NCI-H446 (cell line): ENCODE data around the gene SCEL.
A peak's percentile ranks its signal among the peaks of the same experiment; 100 is the strongest.
"Not testable (repeated sequence)": the region's sequence is repeated elsewhere in the genome, so short reads cannot be mapped to it uniquely, and the experiment has no call there.

ENCODE experiments used
- DNase-seq, 2 experiments: peaks; one replicate each; lab custom pipeline; 2025; lab: John Stamatoyannopoulos, UW

The SCEL gene, protein sequence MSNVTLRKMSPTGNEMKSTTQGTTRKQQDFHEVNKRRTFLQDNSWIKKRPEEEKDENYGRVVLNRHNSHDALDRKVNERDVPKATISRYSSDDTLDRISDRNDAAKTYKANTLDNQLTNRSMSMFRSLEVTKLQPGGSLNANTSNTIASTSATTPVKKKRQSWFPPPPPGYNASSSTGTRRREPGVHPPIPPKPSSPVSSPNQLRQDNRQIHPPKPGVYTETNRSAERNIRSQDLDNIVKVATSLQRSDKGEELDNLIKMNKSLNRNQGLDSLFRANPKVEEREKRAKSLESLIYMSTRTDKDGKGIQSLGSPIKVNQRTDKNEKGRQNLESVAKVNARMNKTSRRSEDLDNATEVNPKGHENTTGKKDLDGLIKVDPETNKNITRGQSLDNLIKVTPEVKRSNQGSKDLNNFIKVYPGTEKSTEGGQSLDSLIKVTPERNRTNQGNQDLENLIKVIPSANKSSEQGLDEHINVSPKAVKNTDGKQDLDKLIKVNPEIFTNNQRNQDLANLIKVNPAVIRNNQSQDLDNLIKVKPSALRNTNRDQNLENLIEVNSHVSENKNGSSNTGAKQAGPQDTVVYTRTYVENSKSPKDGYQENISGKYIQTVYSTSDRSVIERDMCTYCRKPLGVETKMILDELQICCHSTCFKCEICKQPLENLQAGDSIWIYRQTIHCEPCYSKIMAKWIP

DNA sequence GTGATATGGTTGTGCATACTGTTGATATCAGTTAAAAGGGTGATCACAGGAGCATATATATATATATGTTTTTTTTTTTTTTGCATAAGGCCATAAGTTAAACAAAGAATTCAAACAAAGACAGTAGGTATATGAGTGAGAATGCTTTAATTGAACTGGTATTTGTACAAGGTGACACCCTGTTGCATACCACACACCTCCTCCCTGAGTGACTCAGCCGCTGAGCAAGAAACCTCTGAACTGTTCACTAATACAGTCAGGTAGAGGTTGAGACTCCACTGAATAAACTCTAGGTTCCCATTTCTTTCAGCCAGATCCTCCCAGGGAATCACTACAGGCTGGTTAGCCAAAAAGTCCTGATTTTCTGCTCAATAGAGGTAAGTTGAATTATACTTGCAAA is at the start of gene SCEL:
TSS of gene SCEL (plus strand) at position 259 of the 400 bp plus-strand sequence. CDS start 20,170 bp downstream, outside the sequence.
- DNase-seq = no peak

DNA sequence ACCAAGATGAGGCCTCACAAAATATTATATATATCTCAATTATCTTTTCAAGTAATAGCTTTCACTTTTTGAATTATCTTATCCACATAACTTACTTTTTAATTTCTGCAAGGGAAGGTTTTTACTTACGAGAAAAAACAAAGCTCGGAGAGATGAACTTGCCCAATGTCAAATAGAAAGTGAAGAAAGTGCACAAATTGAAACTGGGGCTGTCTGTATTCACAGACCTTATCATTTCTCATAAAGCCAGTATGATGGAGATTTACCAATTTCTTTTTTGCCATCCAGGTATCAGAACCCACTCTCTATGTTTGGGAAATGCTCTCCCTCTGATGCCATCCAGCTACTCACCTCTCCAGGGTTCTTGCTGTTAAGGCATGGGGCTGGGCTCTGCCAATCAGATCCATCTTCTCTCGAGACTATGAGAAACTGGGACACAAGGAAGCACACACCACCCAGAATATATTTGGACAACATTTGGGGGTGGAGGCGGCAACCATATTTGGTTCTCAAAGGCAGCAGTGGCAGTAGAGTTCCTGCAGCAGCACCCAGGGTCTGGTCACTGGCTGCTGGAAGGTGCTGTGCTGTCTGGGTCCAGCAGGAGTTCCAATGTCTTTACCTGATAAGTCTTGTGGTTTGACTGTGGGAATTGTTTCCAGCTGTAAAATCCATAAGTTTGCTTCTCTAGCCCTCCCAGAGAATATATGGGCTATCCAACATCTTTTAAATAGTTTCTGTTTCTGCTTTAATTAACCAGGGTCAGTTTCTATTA is 45.8 kb upstream of the SCEL start:
- no peak for DNase-seq

DNA sequence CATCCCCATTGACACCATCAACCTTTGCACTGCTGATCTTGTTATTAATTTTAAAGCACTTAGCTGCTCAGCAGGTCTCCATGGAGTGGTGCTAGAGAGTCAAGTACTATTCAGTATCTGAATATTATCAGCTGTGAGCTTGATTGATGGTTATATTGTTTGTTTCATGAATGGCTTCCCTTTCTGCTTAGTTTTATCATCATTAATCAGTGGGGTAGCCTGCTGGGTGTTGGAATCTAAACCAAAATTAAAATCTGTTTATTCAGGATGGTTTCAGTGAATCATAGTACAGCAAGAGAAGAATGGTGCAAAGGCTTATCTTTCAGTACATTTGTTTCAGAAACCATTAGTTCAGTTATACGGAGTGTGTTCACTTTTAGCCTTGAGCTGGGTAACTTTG is 42.5 kb upstream of the SCEL start:
- DNase-seq = no peak

DNA sequence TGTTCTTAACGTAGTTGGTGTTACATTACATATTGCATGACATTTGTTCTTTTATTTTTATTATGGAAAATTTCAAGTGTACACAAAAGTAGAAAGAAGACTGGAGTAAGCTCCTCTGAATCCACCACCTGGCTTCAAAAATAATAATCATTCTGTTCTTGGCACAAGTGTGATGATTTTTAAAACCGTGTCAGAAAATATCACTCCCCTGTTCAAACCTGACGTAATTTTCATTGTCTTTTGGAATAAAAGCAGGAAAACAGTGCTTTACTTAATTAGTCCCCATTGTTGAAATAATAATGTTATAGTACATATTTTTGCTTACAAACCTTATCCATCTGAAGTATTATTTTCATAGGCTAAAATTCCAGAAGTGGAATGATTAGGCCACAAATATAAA is 41.3 kb upstream of the SCEL start:
- DNase-seq = no peak

DNA sequence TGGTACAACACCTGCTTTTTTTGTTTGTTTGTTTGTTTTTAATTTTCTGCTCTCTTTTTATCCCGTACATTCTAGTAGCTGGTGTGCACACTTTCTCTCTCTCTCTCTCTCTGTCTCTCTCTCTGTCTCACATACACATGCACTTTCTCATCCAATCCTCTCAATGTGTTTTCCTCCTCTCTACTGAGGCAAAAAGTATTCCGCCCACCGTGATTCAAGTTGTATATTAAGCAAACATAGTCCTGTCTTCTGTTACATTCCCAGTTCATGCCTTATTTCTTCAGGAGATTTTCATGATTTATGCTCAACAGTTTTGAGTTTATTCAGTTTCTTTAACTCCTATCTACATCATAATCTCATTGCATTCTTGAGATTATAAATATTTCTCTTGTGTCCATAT is 38.2 kb upstream of the SCEL start:
- no peak for DNase-seq

DNA sequence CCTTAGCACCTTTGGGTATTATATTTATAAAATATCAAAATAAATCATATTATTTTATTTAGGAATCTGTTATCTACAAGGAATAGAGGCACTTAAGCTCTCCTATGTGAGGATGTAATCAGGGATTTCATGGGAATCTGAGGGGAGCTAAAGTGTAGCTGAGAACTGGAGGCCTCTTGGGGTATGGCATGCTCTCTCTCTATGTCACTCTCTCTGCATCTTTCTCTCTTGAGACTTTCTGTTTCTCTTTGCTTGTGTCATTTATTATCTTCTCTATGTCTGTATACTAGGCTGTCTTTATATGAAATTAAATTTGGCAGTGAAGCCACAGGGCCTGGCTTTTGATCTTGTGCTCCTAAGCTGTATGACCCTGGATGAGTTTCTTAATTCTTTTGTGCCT is 37.7 kb upstream of the SCEL start:
- no peak for DNase-seq

DNA sequence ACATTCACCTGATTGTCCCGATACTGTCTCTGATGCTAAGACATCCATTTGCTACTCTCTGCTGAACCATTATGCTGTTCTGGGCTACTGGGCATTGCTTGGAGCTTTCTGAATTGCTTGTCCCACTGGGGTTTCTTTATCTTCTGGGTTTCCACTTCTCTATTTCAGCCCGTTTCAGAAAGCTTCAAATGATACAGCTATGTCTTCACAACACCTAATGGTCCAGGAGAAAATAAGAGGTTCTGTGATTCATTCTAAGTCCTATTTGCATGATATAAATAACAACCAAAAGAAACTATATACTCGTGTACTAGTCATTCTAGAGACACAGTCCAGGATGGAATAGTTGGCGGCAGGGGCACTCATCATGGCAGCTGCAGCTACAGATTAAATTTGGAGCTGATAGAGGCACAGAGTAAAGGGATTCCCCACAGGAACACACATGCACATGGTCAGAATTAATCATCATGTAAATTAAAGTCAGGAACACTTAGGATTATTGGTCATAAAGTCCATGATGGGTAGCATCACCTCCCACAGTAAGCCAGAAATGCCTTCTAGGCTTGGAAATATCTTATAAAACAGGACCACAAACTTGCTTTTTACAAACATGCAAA is 33.3 kb upstream of the SCEL start:
- no peak for DNase-seq

DNA sequence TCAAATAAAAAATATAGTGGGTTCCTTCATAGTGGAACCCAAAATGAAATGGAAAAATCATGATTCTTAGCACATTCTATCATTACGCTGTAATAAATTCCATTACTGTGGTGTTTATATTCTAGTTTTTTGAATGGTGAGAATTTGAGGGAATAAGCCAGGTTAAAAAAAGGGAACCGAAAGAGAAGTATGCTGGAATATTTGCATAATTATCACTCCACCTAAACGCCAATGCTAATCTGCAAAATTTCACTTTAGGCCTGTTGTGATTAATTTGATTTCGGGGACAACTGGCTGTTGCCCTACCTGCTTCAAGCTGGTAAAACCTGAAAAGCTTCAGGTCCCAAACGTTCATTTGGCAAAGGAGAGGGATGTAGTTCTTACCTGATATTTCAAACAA is 32.1 kb upstream of the SCEL start:
- no peak for DNase-seq

DNA sequence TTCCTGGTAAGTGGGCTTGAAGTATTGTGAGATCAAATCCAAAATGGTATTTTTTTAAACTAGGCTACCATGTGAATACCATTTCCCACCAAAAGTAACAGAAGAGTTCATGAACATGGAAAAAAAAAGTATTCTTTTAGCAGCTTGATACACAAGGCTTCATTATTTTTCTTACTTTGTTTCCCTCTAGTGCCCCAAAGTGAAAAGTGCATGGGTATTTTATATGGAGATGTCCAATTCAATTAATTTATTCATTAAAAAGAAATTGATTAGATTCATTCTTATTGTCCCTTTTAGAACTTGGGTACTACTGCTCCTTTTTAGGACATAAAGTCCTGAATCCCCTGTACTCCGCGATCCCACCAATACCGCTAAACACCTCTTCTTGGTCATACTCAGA is 28.6 kb upstream of the SCEL start:
- DNase-seq = no peak

DNA sequence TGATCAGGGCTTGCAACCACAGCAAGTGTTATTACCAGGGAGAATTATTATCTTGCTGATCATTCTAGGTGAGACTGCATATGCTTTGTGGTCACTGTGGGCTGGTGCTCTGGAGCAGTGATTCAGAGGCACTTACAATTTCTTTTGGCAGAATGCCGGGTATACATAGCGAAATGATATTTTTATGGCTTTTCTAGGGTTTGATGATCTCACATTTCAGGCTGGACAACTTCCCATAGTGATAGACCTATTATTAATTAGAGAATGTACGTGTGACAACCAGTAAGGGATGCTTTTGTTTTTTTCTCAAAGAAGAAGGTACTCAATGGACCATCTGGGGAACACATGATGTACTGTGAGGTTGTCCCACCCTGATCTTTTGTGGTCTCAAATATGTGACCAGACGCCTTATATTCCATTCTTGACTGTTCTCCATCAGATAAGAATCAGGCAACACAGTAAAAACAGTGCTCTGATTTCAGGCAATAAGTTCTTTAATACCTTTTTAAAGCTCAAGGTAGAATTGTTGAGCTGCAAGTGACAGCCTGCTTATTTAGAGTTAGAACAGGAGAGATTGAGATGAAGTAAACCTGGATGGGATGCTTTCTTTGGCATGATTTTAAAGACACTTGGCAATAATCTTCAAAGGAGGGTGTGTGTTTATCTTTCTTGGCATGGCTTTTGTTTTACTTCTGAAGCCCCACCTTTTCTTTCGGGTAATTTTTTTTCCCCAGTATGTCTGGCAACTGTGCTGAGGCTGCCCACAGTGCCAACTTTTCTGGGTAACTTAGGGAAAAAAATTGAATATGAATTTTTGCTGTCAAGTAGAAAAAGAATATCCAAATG is 27.4 kb upstream of the SCEL start:
- peak in 1 of 2 experiments; percentile 0 for DNase-seq

DNA sequence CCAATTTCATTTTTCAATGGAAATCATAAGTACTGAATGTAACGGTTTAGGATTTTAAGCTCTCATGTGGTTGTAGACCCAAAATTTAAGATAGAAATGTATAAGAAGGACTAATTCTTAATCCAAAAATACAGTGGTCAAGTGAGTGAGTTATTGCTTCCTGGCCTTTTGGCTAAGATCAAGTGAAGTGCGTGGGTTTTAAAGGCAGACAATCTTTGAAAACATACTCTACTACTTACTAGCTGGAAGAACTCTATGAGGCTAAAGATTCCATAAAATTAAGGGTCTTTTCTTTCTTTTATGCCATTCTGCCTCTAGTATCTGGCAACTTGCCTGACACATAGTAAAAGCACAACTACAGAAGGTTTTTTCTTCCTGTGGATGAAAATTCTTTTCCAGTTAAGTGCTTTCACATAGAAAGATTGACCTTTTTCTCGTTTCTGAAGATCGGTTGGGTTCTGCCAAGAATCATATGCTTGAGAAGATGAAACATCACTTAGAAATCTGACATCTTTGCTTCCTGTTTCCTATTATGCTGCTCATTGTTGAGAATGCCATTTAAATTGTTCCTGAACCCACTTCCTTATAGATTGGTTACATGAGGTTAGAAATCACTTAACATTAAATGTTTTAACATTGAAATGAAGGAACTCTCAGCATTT is 26.4 kb upstream of the SCEL start:
- peak in 1 of 2 experiments; percentile 2 for DNase-seq

DNA sequence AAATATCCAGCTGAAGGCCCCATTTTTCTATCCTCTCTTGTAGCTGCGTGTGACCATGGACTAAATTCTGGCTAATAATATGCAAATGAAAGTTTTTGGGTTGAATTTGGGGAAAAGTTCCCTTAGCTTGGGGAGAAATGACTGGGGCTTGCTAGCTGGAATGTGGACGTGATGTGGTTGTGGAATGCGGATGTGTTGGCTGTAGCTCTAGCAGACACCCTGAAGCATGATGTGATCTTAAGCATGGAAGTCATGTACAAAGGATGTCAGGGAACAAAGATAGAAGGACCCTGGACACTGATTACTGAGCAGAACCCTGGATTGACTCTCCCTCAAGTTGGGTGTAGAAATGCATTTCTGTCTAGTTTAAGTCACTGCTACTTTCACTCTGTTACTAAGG is 25.4 kb upstream of the SCEL start:
- no peak for DNase-seq

DNA sequence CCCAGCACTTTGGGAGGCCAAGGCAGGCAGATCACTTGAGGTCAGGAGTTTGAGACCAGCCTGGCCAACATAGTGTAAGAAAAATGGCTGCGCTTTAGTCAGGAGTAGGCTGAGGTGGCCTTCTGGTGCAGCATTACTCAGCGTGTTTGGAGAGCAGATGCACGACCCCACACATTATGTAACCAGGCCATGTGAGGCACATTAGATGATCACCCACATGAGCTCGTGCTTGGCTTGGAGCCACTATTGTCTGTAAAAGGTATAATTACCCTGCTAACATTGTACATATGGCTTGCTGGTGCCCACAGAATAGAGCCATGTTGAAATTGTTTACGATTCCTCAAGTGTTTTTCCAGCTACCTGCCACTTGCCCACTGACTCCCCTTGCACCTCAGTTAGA is 24.0 kb upstream of the SCEL start:
- no peak for DNase-seq

DNA sequence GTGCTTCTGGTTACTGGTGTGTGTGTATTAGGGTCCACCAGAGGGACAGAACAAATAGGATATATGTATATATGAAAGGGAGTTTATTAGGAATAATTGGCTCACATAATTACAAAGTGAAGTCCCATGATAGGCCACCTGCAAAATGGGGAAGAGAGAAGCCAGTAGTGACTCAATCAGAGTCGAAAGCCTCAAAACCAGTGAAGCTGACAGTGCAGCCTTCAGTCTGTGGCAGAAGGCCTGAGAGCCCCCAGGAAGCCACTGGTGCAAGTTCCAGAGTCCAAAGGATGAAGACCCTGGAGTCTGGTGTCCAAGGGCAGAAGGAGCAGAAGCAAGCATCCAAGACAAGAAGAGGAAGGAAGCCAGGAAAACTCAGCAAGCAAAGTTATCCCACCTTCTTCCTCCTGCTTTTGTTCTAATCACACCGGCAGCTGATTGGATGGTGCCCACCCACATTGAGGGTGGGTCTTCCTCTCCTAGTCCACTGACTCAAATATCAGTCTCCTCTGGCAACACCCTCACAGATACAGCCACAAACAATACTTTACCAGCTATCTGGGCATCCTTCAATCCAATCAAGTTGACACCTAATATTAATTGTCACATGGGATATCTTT is 21.7 kb upstream of the SCEL start:
- DNase-seq = no peak

DNA sequence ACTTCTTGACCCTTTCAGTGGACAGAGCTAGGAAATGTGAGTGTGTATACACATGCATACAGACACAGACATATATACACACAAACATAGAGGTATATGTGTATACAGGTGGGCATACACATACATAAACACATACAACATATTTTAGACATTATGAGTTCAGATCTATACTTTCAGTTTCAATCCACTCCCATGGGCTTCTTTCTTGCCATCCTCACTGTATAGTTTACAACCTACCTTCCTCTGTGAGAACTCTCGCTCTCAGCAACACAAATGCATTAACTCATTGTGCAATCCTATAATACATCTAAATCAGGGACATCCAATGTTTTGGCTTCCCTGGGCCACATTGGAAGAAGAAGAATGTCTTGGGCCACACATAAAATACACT is 21.2 kb upstream of the SCEL start:
- no peak for DNase-seq

DNA sequence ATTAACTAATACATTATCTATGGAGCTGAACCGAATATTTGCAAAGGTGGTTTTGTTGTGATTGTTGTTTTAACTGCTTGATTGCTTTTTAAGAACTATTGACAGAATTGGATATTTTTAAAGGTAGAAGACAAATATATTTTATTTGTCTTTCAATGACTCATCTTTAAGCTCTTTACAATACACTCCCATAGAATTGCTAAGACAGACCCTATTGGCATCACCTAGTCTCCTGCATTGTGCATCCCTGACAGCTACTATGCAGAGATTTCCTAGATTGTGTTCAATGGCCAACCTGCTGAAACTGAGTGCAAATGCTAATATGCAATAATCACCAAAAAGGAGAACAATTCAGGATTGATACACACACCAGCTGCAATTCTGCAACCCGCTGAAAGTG is 19.7 kb upstream of the SCEL start:
- DNase-seq = no peak

DNA sequence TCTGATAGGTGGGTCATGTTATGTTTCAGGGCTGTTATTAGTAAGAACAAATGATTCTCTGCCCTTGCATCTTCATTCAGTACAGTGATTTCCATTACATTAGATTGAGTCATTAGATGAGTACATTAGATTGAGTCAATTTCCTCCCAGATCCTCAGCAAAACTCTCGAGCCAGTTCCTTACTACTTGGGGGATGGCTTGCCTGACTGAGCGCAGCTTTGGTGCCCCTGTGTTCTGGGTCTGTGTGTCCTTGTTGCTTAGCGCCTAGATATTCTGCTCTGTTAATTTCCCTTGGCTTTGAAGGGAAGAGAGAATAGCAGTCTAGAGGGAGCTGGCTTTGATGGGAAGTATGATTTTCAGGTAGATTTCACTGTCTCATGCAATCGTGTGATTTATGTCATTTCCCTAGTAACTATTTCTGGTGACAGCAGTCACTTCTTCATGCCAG is 19.1 kb upstream of the SCEL start:
- DNase-seq = no peak

DNA sequence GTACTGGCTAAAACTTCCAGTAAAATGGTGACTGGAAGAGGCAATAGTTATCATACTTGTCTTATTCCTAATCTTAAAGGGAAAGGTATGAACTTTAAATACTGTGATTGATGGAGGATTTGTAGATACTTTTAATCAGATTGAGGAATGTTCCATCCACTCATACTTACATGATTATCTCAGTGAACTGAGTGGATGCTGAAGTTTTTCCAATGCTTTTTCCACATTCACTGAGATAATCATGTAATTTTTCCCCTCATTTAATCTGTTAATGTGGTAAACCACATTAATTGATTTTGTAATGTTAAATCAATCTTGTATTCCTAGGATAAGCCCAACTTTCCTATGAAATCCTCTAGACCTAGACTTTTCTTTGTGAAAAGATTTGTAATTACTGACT is 17.2 kb upstream of the SCEL start:
- DNase-seq = no peak

DNA sequence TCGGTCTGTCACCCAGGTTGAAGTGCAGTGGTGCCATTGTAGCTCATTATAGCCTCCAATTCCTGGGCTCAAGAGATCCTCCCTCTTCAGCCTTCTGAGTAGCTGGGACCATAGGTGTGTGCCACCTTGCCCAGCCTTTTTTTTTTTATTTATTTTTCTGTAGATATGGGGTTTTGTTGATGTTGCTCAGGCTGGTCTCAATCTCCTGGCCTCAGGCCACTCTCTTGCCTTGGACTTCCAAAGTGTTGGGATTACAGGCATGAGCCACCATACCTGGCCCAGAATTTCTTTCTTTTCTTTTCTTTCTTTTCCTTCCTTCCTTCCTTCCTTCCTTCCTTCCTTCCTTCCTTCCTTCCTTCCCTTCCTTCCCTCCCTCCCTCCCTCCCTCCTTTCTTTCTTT is 16.1 kb upstream of the SCEL start:
- DNase-seq = not testable (repeated sequence)

DNA sequence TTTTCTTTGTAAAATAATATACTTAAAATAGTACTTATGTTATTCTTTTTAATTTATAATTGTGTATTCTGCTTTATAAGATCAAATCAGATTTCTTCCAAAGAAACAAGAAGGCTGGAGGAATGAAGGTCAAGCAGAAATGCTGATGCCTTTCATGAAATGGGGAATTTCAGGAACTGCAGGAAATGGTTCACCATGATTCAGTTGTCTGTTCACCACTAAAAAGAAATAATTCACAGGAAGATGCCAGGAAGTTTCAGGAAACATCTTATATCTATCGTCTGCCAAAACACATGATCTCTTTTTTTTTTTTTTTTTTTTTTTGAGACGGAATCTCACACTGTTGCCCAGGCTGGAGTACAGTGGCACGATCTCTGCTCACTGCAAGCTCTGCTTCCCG is 15.7 kb upstream of the SCEL start:
- no peak for DNase-seq
